NCI-H82 (cell line): ENCODE measurements around the gene SBF1.

Source experiments
- DNase-seq: peaks from one replicate; lab custom pipeline; 2025; lab: John Stamatoyannopoulos, UW

Gene SBF1

GRCh38 chr22:50398831-50399648, 75.8 kb downstream of the SBF1 start:
- no peak for DNase-seq

- DNase-seq: peak; percentile 39
Measured at GRCh38 chr22:50397371-50398060, 77.3 kb downstream of the SBF1 start.

- no peak for DNase-seq
Measured at GRCh38 chr22:50396751-50397370, 78.0 kb downstream of the SBF1 start.
